Hepatocyte (in vitro differentiated cells): ENCODE measurements around the gene ZNF605.
"Not testable (repeated sequence)": the region's sequence is repeated elsewhere in the genome, so short reads cannot be mapped to it uniquely, and the experiment has no call there.

Experiments
- CTCF ChIP-seq: fragments of 200-600 bp; sonication (generic); IDR thresholded peaks from 2 replicates; pipeline ENCODE4 v1.5.1; 2016; ENCODE audit warnings: antibody characterized with exemption, mild to moderate bottlenecking; ENCODE audit not compliant: poor library complexity
- EZH2 ChIP-seq: fragments of 200-600 bp; sonication (generic); IDR thresholded peaks from 2 replicates; pipeline ENCODE4 v1.6.1; 2016; ENCODE audit warnings: antibody characterized with exemption, mild to moderate bottlenecking, borderline replicate concordance

- TF ChIP-seq EZH2, CTCF: not testable (repeated sequence)
Measured at GRCh38 chr12:132963947-132964346, 7.8 kb upstream of the ZNF605 start.
